ENCODE measurements around the gene PPM1D.
A peak's percentile ranks its signal among the peaks of the same experiment; 100 is the strongest.

Gene PPM1D

DNA sequence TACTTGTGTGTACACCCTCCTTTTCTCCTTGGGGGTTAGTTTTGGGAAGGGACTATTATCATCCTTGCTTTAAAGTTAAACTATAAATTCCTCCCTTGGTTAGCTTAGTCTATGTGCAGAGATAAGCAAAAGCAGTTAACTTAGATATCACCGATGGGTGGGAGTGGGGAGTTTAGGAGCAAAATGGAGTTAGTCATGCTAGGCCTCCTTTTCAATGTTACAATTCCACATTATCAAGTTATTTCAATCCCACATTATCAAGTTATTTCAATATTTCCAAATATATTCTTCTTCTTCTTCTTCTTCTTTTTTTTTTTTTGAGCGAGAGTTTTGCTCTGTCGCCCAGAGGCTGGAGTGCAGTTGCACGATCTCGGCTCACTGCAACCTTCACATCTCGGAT is 76.0 kb downstream of the PPM1D start:
- FAIRE-seq, result no peak

DNA sequence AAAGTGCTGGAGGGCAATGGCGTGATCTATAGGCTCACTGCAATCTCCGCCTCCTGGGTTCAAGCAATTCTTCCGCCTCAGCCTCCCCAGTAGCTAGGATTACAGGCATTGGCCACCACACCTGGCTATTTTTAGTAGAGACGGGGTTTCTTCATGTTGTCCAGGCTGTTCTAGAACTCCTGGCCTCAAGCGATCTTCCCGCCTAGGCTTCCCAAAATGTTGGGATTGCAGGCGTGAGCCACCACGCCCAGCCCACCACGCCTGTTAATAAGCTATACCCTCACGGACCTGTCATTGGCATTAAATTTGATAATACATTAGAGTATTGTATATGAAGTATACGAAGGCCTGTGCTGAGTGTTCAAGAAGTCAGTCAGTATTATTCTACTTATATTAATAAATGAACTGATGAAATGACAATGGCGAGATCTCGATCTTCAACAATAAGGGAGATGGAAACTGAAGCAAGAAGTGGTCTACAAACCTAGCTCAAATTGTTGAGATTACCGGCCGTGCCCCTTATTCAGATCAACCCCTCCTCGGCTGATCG is 76.8 kb downstream of the PPM1D start:
- no peak for FAIRE-seq

DNA sequence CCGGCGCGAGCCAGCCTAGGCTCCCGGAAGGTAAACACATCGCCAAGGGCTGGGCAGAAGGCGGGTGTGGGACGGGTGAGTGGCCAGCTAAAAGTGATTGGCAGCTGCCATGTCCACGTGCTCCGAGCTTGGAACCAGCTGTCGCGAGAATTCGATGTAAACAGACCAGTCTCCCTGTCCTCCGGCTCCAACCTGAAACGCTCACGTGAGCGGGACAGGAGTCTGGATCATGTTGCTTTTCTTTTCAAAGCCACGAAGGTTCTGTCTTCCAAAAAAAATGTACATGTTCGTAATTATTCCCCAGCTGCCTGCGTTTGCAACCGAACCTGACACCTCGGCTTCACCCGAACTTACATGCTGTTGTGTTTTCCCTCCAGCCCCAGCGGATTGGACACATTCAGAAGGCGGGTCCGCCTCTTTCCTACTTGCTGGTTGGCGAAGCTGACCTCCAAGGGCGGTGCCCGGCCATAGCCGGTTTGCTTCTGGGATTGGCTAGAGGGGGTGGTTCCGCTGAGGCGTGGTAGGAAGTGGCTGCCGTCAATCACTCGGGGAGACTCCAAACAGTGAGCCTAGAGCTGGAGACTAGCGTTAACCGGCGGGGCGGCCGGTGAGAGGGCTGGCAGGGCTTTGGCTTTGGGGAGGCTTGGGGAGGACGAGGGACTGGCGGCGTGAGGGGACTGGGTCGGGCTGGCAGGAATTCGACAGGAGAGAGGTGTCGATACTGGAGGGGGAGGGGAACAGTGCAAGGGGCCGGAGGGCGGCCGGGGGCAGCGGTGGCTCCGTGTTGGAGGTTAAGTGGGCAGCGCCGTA is 77.5 kb downstream of the PPM1D start, which contains the start of gene BCAS3:
TSS of gene BCAS3 (plus strand) at position 544 of the 810 bp plus-strand sequence.
- peak; percentile 95 for FAIRE-seq

DNA sequence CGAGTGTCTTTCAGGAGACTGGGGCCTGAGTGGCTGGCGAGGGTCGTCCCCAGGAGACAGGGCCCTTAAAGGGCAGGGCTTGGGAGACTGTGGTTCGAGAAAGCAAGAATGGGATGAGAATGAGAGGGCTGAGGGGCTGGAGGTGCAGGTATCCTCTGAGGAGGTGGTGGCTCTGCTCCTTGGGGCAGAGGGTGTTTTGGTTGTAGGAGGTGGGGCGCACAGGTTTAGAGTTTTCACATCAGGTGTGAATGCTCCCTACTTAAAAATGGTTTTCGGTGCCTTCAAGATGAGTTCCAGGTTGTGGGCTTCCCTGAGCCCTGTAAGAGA is 78.1 kb downstream of the PPM1D start:
- no peak for FAIRE-seq

DNA sequence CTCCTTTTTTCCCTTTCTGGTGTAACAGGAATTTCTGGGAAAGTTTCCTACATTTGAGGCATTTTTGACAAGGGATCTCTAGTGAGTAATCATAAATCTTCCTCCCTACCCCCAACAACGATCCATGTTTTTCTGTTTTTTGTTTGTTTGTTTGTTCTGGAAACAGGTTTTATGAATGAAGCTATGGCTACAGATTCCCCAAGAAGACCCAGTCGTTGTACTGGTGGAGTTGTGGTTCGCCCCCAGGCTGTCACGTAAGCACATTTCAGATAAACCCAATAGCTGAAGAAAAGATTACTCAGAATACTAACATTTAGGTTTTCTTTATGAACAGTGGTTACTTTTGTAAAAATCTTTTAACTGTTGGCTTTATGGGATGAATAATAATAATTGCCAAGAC is 79.3 kb downstream of the PPM1D start:
- FAIRE-seq, result no peak

DNA sequence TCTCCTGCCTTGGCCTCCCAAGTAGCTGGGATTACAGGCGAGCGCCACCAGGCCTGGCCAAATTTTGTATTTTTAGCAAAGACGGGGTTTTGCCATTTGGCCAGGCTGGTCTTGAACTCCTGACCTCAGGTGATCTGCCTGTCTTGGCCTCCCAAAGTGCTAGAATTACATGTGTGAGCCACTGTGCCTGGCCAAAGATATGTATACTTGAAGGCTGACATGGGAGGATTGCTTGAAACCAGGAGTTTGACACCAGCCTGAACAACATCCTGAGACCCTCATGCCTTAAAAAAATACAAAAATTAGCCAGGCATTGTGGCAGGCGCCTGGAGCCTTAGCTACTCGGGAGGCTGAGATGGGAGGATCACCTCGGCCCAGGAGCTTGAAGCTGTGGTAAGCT is 80.8 kb downstream of the PPM1D start:
- FAIRE-seq, result no peak

DNA sequence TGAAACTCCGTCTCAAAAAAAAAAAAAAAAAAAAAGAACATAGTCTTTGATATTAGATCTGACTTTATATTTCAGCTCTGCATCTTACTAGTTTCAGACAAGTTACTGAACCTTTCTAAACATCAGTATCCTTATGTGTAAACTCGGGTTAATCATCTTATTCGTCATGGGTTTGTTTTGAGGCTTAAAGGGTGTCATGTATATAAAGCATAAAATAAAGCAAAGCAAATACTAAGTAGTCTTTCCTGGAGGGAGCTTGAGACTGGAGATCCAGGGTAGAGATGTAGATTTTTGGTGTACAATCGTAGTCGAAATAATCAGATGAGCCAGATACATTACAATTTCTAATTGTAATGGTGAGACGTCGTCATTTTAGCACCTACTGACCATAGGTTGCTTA is 85.4 kb downstream of the PPM1D start:
- FAIRE-seq, result no peak

DNA sequence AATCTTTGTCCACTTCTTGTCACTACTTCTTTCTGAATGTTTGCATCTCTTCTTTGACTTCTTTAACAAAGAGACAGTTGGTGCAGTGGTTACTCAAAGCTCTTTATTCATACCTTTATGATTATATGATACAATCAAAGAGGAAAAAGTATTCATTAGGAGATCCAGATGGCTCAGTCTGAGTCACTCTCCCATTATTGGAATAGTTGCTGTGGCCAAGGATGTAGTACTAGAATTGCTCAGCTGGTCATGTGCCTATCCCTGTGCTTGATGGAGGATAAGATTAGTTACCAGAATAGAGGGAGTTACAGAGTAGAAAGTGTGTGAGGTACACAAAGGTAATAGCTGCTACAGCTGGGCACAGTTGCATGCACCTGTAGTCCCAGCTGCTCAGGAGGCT is 96.0 kb downstream of the PPM1D start:
- no peak for FAIRE-seq

DNA sequence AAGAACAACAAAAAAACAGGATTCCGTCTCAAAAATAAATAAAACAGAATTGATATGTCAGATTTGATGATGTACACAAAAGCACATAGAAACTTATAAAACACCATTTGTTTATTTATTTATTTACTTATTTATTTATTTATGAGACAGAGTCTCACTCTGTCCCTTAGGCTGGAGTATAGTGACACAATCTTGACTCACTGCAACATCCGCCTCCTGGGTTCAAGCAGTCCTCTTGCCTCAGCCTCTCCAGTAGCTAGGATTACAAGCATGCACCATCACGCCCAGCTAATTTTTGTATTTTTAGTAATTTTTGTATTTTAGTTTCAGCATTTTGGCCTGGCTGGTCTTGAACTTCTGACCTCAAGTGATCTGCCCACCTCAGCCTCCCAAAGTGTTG is 99.1 kb downstream of the PPM1D start:
- no peak for FAIRE-seq

DNA sequence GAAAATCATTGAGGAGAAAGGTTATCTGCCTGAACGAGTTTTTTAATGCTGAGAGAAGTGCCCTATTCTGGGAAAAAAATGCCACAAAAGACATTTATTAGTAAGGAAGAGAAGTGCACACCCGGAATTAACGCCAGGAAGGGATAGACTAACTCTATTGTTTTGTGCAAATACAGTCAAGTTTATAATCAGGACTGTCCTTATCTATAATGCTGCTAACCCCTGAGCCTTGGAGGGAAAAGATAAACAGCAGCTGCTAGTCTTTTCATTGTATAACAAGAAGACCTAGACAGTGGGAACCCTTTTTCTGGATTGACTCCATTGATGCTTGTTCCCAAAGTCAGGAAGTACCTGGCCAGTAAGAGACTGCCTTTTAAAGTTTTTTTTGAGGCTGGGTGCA is 104.2 kb downstream of the PPM1D start:
- FAIRE-seq, result no peak

DNA sequence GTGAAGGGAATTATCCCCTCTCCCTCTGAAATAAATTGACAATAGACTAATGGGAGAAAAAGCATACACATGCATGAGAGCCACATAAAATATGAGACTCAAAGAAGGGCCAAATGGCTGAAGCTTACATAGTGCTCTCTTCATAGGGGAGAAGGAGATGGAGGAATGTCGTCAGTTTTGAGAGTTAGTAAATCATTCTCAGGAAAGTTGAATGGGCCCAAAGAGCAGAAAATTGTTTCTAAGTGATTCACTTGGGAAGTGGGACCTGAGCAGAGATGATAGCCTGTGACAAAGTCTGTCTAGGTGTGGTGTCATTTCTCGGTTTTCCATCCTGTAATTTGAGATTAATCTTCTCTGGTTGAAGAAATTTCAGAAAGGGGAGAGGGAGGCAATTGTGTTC is 112.7 kb downstream of the PPM1D start:
- FAIRE-seq, result no peak

DNA sequence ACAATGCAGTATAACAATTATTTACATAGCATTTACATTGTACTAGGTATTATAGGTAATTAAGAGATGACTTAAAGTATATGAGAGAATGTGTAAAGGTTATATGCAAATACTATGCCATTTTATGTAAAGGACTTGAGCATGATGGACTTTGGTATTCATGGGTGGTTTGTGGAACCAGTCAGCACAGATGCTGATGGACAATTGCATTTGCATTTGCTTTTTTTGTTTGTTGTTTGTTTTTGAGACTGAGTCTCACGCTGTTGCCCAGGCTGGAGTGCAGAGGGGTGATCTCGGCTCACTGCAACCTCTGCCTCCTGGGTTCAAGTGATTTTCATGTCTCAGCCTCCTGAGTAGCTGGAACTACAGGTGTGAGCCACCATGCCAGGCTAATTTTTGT is 113.6 kb downstream of the PPM1D start:
- FAIRE-seq, result no peak
